H1 (cell line): ENCODE measurements around the gene PIM2. TPM values are rescaled to one million over a fixed set of nuclear protein-coding genes. Genes with fewer than 3 reads are reported as not detected.

Experiments used
- CTCF ChIA-PET: fragments of 300-600 bp; sonication (Branson Sonifier 250); formaldehyde crosslinking; loops from one replicate; lab custom pipeline; 2021; ENCODE audit not compliant: partially characterized antibody; lab: Charles Lee
- POLR2A ChIA-PET: fragments of 300-600 bp; sonication (Branson Sonifier 250); formaldehyde crosslinking; loops from one replicate; lab custom pipeline; 2021; ENCODE audit warnings: inconsistent platforms; ENCODE audit not compliant: partially characterized antibody; lab: Charles Lee
- DNase-seq, 2 experiments: peaks; one replicate each; pipeline versions ENCODE4 v3.0.0 to v3.0.0-alpha.2; 2010 to 2022; ENCODE audit warnings: low spot score in 2 of 2, low read depth in 1 of 2, mixed read lengths in 1 of 2
- FAIRE-seq: peaks from 2 replicates; lab custom pipeline; 2011; peaks lifted over from hg19 to GRCh38; lab: Jason Lieb, UNC
- H2AFZ ChIP-seq: 2 replicates; pipeline ENCODE4 v1.8.1; 2012; ENCODE audit warnings: low read length, inconsistent platforms
- H2AK5ac ChIP-seq: 2 replicates; pipeline ENCODE4 v1.6.1; 2013; ENCODE audit warnings: low read depth, low read length
- H2BK120ac ChIP-seq: replicated peaks from 2 replicates; pipeline ENCODE3; 2013; ENCODE audit warnings: low read depth, low read length, inconsistent platforms
- H2BK12ac ChIP-seq: 2 replicates; pipeline ENCODE4 v1.6.1; 2013; ENCODE audit warnings: low read depth, low read length
- H2BK15ac ChIP-seq: 2 replicates; pipeline ENCODE4 v1.6.1; 2013; ENCODE audit warnings: low read length
- H2BK20ac ChIP-seq: 2 replicates; pipeline ENCODE4 v1.6.1; 2013; ENCODE audit warnings: low read length
- H2BK5ac ChIP-seq: 2 replicates; pipeline ENCODE4 v1.6.1; 2013; ENCODE audit warnings: low read depth, low read length
- H3K14ac ChIP-seq: 2 replicates; pipeline ENCODE4 v1.6.1; 2013; ENCODE audit warnings: inconsistent platforms; ENCODE audit not compliant: insufficient read length
- H3K18ac ChIP-seq: 2 replicates; pipeline ENCODE4 v1.6.1; 2013; ENCODE audit warnings: low read length; ENCODE audit errors: extremely low read depth
- H3K23ac ChIP-seq: 2 replicates; pipeline ENCODE4 v1.6.1; 2013; ENCODE audit warnings: inconsistent platforms; ENCODE audit not compliant: insufficient read length
- H3K23me2 ChIP-seq: 2 replicates; pipeline ENCODE4 v1.6.1; 2013; ENCODE audit warnings: low read depth, low read length
- H3K27ac ChIP-seq: 2 replicates; pipeline ENCODE4 v1.6.1; 2011; ENCODE audit warnings: low read depth, low read length, inconsistent platforms
- H3K27me3 ChIP-seq, 4 experiments: replicated peaks in 1 of 4; 1 replicate in 1 of 4; 2 replicates in 3 of 4; pipeline versions ENCODE4 v1.6.1 to v1.8.1; 2011 to 2013; ENCODE audit warnings: low read length in 3 of 4, mild to moderate bottlenecking in 3 of 4, inconsistent platforms in 2 of 4, mixed read lengths in 2 of 4, moderate library complexity in 1 of 4; ENCODE audit not compliant: control insufficient read depth in 3 of 4, insufficient read depth in 3 of 4; ENCODE audit errors: extremely low read depth in 1 of 4
- H3K36me3 ChIP-seq, 4 experiments: 2 replicates each; pipeline versions ENCODE4 v1.6.1 to v1.8.1; 2011 to 2013; ENCODE audit warnings: mild to moderate bottlenecking in 4 of 4, low read length in 3 of 4, moderate library complexity in 2 of 4, control low read depth in 1 of 4, inconsistent platforms in 1 of 4; ENCODE audit not compliant: insufficient read depth in 4 of 4, control insufficient read depth in 2 of 4
- H3K4ac ChIP-seq: replicated peaks from 2 replicates; pipeline ENCODE3; 2013; ENCODE audit warnings: low read length, low read depth, mixed read lengths, inconsistent platforms; ENCODE audit not compliant: insufficient read length
- H3K4me1 ChIP-seq, 4 experiments: replicated peaks in 1 of 4; 1 replicate in 1 of 4; 2 replicates in 3 of 4; pipeline versions ENCODE4 v1.6.1 to v1.8.1; 2011 to 2013; ENCODE audit warnings: low read length in 3 of 4, inconsistent platforms in 2 of 4, mixed read lengths in 1 of 4; ENCODE audit not compliant: insufficient read depth in 4 of 4, control insufficient read depth in 3 of 4
- H3K4me2 ChIP-seq, 2 experiments: 2 replicates each; pipeline versions ENCODE4 v1.6.1 to v1.8.1; 2011 to 2013; ENCODE audit warnings: low read depth in 2 of 2, low read length in 2 of 2, control low read depth in 1 of 2, inconsistent platforms in 1 of 2, mild to moderate bottlenecking in 1 of 2; ENCODE audit not compliant: insufficient read depth in 1 of 2
- H3K4me3 ChIP-seq, 4 experiments: fragments of 200-600, 300-600 bp in 1 of 4; sonication (generic), shearing (Covaris generic), sonication (Bioruptor Twin) in 1 of 4; 2 replicates each; pipeline versions ENCODE4 v1.5.1 to v1.8.1; 2011 to 2016; ENCODE audit warnings: low read length in 4 of 4, low read depth in 3 of 4, control low read depth in 2 of 4, inconsistent platforms in 2 of 4, mild to moderate bottlenecking in 2 of 4, mixed read lengths in 1 of 4, moderate library complexity in 1 of 4; ENCODE audit not compliant: insufficient read depth in 2 of 4; ENCODE audit errors: extremely low read depth in 1 of 4
- H3K56ac ChIP-seq: replicated peaks from 2 replicates; pipeline ENCODE3; 2013; ENCODE audit warnings: low read depth, mild to moderate bottlenecking, mixed read lengths, low read length, inconsistent platforms; ENCODE audit not compliant: insufficient read length
- H3K79me1 ChIP-seq: 2 replicates; pipeline ENCODE4 v1.6.1; 2013; ENCODE audit warnings: low read depth, low read length, control low read depth
- H3K79me2 ChIP-seq, 2 experiments: 2 replicates each; pipeline versions ENCODE4 v1.6.1 to v1.8.1; 2012 to 2013; ENCODE audit warnings: low read length in 2 of 2, mild to moderate bottlenecking in 2 of 2, inconsistent platforms in 1 of 2; ENCODE audit not compliant: insufficient read depth in 2 of 2, control insufficient read depth in 1 of 2
- H3K9ac ChIP-seq, 4 experiments: replicated peaks in 1 of 4; 1 replicate in 1 of 4; 2 replicates in 3 of 4; pipeline versions ENCODE4 v1.6.1 to v1.8.1; 2011 to 2013; ENCODE audit warnings: low read depth in 3 of 4, low read length in 3 of 4, control low read depth in 2 of 4, mild to moderate bottlenecking in 2 of 4, moderate library complexity in 2 of 4, inconsistent platforms in 1 of 4; ENCODE audit errors: extremely low read depth in 1 of 4
- H3K9me3 ChIP-seq, 2 experiments: 2 replicates each; pipeline versions ENCODE4 v1.6.1 to v1.8.1; 2012 to 2013; ENCODE audit warnings: mild to moderate bottlenecking in 2 of 2, moderate library complexity in 2 of 2, control low read depth in 1 of 2, inconsistent platforms in 1 of 2, low read depth in 1 of 2, low read length in 1 of 2, mixed read lengths in 1 of 2; ENCODE audit not compliant: insufficient read depth in 2 of 2
- H4K20me1 ChIP-seq, 2 experiments: replicated peaks in 1 of 2; 2 replicates each; pipeline versions ENCODE3 to v1.8.1; 2011 to 2013; ENCODE audit warnings: inconsistent platforms in 2 of 2, low read length in 2 of 2, mild to moderate bottlenecking in 1 of 2; ENCODE audit not compliant: insufficient read depth in 2 of 2, control insufficient read depth in 1 of 2
- H4K5ac ChIP-seq: 2 replicates; pipeline ENCODE4 v1.6.1; 2013; ENCODE audit warnings: low read length, low read depth, mixed read lengths, inconsistent platforms; ENCODE audit not compliant: insufficient read length
- H4K8ac ChIP-seq: 2 replicates; pipeline ENCODE4 v1.8.0; 2013; ENCODE audit warnings: mild to moderate bottlenecking, moderate library complexity, low read length, inconsistent platforms; ENCODE audit not compliant: insufficient read depth; ENCODE audit errors: extremely low read depth
- H4K91ac ChIP-seq: replicated peaks from 2 replicates; pipeline ENCODE3; 2013; ENCODE audit warnings: low read length, mixed read lengths, inconsistent platforms; ENCODE audit not compliant: insufficient read length
- ASH2L ChIP-seq: fragments of 200-600, 300-600 bp; sonication (generic); IDR thresholded peaks from one replicate; pipeline ENCODE4 v1.7.1; 2017; ENCODE audit warnings: low read length
- POLR2AphosphoS5 ChIP-seq: IDR thresholded peaks from 2 replicates; pipeline ENCODE4 v1.6.1; 2011; ENCODE audit warnings: low read depth, low read length
- WGBS, 2 experiments: shearing (Covaris generic) in 1 of 2; methylation state at CpG; one replicate each; pipeline versions ENCODE4 v1.1.6 to v1.1.7; 2013 to 2015; ENCODE audit warnings: low lambda C conversion rate in 2 of 2, mixed read lengths in 2 of 2, inconsistent platforms in 1 of 2, low coverage in 1 of 2, missing lambda C conversion rate in 1 of 2; ENCODE audit not compliant: insufficient replicate concordance in 2 of 2, insufficient coverage in 1 of 2, insufficient read length in 1 of 2; ENCODE audit errors: extremely low coverage in 1 of 2, missing lambda C conversion rate in 1 of 2; 5-methylcytosine and 5-hydroxymethylcytosine counted together
- polyA plus RNA-seq, 7 experiments: library from polyadenylated mRNA; depleted of rRNA in 3 of 7; stranded (reverse) in 5 of 7; unstranded in 2 of 7; fragments of >200 nt in 5 of 7; fragments of 200-250 nt in 2 of 7; gene quantifications; 1 replicate in 5 of 7; 2 replicates in 1 of 7; 4 replicates in 1 of 7; pipeline versions ENCODE4 v1.2.1 to v1.2.3, GENCODE V29; 2011 to 2013; ENCODE audit warnings: missing spikeins in 2 of 7, mixed read lengths in 2 of 7
- total RNA-seq: library from RNA; stranded (reverse); fragmentation: NEBNext Ultra II Directional; extraction: Animal tissue kit (Norgen Biotek cat#: 25700); gene quantifications from 2 replicates; pipeline ENCODE4 v1.2.1, GENCODE V29; 2021

PIM2 gene
- total and polyA plus RNA-seq, 2 of the 8 experiments (the other 6 are each of a cell fraction or from before 2014, with no cell fraction given) = 180 to 203 TPM

DNA sequence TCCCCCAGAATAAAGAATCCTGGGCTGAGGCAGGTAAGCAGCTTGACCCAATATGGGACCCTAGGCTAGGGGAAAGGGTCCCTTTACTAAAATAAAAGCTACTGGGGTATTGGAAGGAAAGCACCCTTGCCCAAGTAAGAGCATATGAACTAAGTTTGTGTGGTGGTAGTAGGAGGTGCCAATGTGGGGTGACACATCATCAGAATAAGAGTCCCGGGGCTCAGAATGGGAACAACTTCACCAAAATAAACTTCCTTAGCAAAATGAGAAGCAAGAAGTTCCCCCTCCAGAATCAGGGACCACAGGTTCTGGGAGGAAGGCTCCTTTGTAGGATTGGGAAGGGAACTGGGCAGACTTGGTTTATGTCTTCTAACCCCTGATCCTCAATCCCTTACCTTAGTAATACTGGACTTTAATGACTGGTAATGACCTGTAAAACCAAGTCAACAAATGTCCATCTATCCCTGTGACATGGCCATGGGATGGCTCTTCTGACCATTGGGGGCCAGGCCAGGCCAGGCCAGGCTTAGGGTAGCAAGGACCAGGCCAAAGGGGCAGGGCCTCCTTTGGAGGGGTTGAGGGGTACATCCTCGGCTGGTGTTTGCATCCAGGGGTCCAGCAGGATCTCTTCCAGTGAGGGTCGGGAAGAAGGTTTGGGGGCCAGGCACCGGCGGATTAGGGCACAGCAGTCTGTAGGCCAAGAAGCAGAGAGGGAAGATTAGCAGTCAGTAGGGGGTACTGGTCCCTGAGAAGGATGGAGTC is 5.0 kb downstream of the PIM2 start:
- no peak for TF ChIP-seq ASH2L
- 0 out of 2 replicates have a peak, but pooled peaks have one; percentile 27 for TF ChIP-seq POLR2AphosphoS5

More for the DNA sequence above, 5.0 kb downstream of the PIM2 start:
- FAIRE-seq (no peak), DNase-seq (no peak)
- no peaks in the 10 kb centered on the region; a peak in 1 of 4 replicates for H3K9me3 ChIP-seq
- peaks cover 11 to 38% (median 27%) of the 10 kb centered on the region in 4 experiments; a peak in 7 of 8 replicates for H3K36me3 ChIP-seq
- peaks cover 14 to 25% of the 10 kb centered on the region in 2 experiments for H4K20me1 ChIP-seq
- no peak overlapping the region for H4K8ac ChIP-seq
- H2BK12ac ChIP-seq = no peak overlapping the region
- H3K79me2 ChIP-seq = peaks cover 12 to 56% of the 10 kb centered on the region in 2 experiments
- H3K4me3 ChIP-seq = peak overlapping the region in 1 of 4 experiments; percentile 12; a peak in 1 of 8 replicates
- H2BK120ac ChIP-seq = no peak overlapping the region
- H3K4me1 ChIP-seq = peaks cover 0 to 4% (median 3%) of the 10 kb centered on the region in 4 experiments; a peak in 5 of 7 replicates
- no peak overlapping the region for H3K27ac ChIP-seq
- no peak overlapping the region for H3K23ac ChIP-seq
- H3K56ac ChIP-seq = no peak overlapping the region
- no peaks in the 10 kb centered on the region; the same call in 1 of the 2 replicates for H3K79me1 ChIP-seq
- no peak overlapping the region for H4K5ac ChIP-seq
- H2AFZ ChIP-seq = no peak overlapping the region
- H3K4ac ChIP-seq = no peak overlapping the region
- ChIA-PET POLR2A (interaction anchor here (0.7 to 30.9 kb wide), 6 partner anchors 10 to 42 kb away, joined by 3 to 572 read pairs (median 6); partner anchors contain the start of genes PQBP1 and TIMM17B), CTCF (no interaction called here)
- no peak overlapping the region for H4K91ac ChIP-seq
- H3K9ac ChIP-seq = no peak overlapping the region
- no peaks in the 10 kb centered on the region for H3K23me2 ChIP-seq
- H2AK5ac ChIP-seq = no peak overlapping the region
- 85% methylated on average over 5 of the region's 5 CpGs; no CpG with 5 or more reads in 1 of the 2 experiments for WGBS, 2 experiments
- H2BK15ac ChIP-seq = no peak overlapping the region
- H2BK20ac ChIP-seq = no peak overlapping the region
- H3K14ac ChIP-seq = no peak overlapping the region
- no peak overlapping the region for H2BK5ac ChIP-seq
- no peaks in the 10 kb centered on the region for H3K27me3 ChIP-seq
- H3K4me2 ChIP-seq = peak overlapping the region; percentile 65 to 71; a peak in 2 of 4 replicates
- H3K18ac ChIP-seq = no peak overlapping the region
